Gastroesophageal sphincter (tissue), 3 donors: ENCODE measurements around the gene AGBL4.

ENCODE experiments used
- CTCF ChIP-seq, 4 experiments: fragments of 200-600 bp in 2 of 4; fragments of 450-650 bp in 2 of 4; sonication (generic) in 1 of 4; IDR thresholded peaks; one replicate each; pipeline ENCODE4 v1.5.1; 2017 to 2019; ENCODE audit warnings: antibody characterized with exemption in 4 of 4, mild to moderate bottlenecking in 2 of 4, moderate library complexity in 2 of 4
- EP300 ChIP-seq: sonication (generic); formaldehyde crosslinking; IDR thresholded peaks from one replicate; pipeline ENCODE4 v1.6.1; 2017; ENCODE audit warnings: antibody characterized with exemption, mild to moderate bottlenecking
- POLR2A ChIP-seq, 2 donors: fragments of 450-650 bp; IDR thresholded peaks; one replicate each; pipeline ENCODE4 v1.6.1; 2017; ENCODE audit warnings: antibody characterized with exemption in 2 of 2, mild to moderate bottlenecking in 2 of 2, moderate library complexity in 1 of 2
- POLR2AphosphoS5 ChIP-seq: sonication (generic); formaldehyde crosslinking; IDR thresholded peaks from one replicate; pipeline ENCODE4 v1.6.1; 2017; ENCODE audit warnings: antibody characterized with exemption

GRCh38 chr1:48602349-48602748 is 1421.4 kb downstream of the AGBL4 start:
- TF ChIP-seq POLR2A (IDR thresholded peaks at IDR 0.05): no peak
- TF ChIP-seq CTCF (IDR thresholded peaks at IDR 0.05): no peak
- no peak for TF ChIP-seq POLR2AphosphoS5
- TF ChIP-seq EP300: no peak
